HCT116 (cell line): ENCODE data around the gene RGMB. TPM values are rescaled to one million over a fixed set of nuclear protein-coding genes. Genes with fewer than 3 reads are reported as not detected.

Experiments used
- ATAC-seq: fragments of 200-7000 bp; cut with Tn5 transposase; 2 replicates; pipeline ENCODE4 v1.9.1; 2020; ENCODE audit warnings: mild to moderate bottlenecking, moderate library complexity
- BruUV-seq: library from RNA; stranded (reverse); fragments of 400-500 nt; replicated peaks from 2 replicates; lab custom pipeline; 2021; lab: Mats Ljungman, UMichigan
- CTCF ChIA-PET: fragments of 300-600 bp; sonication (Branson Sonifier 250); formaldehyde crosslinking; loops from one replicate; lab custom pipeline; 2021; ENCODE audit warnings: antibody characterized with exemption; lab: Charles Lee
- POLR2A ChIA-PET: fragments of 300-600, 350-600 bp; sonication (Branson Sonifier 250); formaldehyde crosslinking; loops from one replicate; lab custom pipeline; 2021; ENCODE audit warnings: antibody characterized with exemption; lab: Charles Lee
- RAD21 ChIA-PET, 2 experiments: fragments of 300-600 bp; sonication (Branson Sonifier 250); formaldehyde crosslinking; loops; one replicate each; lab custom pipeline; 2023; ENCODE audit warnings: low total read pairs in 2 of 2; ENCODE audit not compliant: uncharacterized antibody in 2 of 2, unreplicated experiment in 2 of 2, low non-redundant PET in 1 of 2; lab: Charles Lee
- DNase-seq: peaks from one replicate; pipeline ENCODE4 v3.0.0-alpha.2; 2010; ENCODE audit warnings: low read depth, low spot score
- H2AFZ ChIP-seq: fragments of 200-600 bp; shearing (Covaris generic), sonication (generic); 2 replicates; pipeline ENCODE4 v1.6.1; 2017; ENCODE audit warnings: low read depth, mixed run types, mixed read lengths, antibody characterized with exemption, low read length; ENCODE audit not compliant: poor library complexity, severe bottlenecking
- H3K27ac ChIP-seq: 2 replicates; pipeline ENCODE4 v1.5.1; 2012; ENCODE audit warnings: low read depth, low read length
- H3K27me3 ChIP-seq: fragments of 200-600 bp; sonication (generic); 2 replicates; pipeline ENCODE4 v1.6.1; 2016; ENCODE audit warnings: mixed run types, low read length, mixed read lengths; ENCODE audit not compliant: insufficient read depth
- H3K36me3 ChIP-seq, 2 experiments: fragments of 200-500 bp in 1 of 2; fragments of 200-600 bp in 1 of 2; sonication (Bioruptor generic) in 1 of 2; sonication (generic) in 1 of 2; 2 replicates each; pipeline versions ENCODE4 v1.5.1 to v1.6.1; 2014 to 2016; ENCODE audit warnings: low read length in 2 of 2, inconsistent platforms in 1 of 2, mixed read lengths in 1 of 2, mixed run types in 1 of 2; ENCODE audit not compliant: insufficient read depth in 2 of 2, control insufficient read depth in 1 of 2
- H3K4me1 ChIP-seq, 2 experiments: fragments of 200-600 bp in 1 of 2; sonication (generic) in 1 of 2; 2 replicates each; pipeline versions ENCODE4 v1.5.1 to v1.6.1; 2012 to 2017; ENCODE audit warnings: low read length in 2 of 2, inconsistent platforms in 1 of 2, mild to moderate bottlenecking in 1 of 2, mixed read lengths in 1 of 2, mixed run types in 1 of 2, moderate library complexity in 1 of 2; ENCODE audit not compliant: insufficient read depth in 2 of 2, control insufficient read depth in 1 of 2
- H3K4me2 ChIP-seq: fragments of 200-600 bp; sonication (generic); 2 replicates; pipeline ENCODE4 v1.6.1; 2017; ENCODE audit warnings: mixed run types, low read length, mixed read lengths
- H3K4me3 ChIP-seq, 2 experiments: fragments of 200-600 bp in 1 of 2; sonication (generic) in 1 of 2; replicated peaks in 1 of 2; 2 replicates each; pipeline ENCODE4 v1.5.1; 2011 to 2016; ENCODE audit warnings: low read length in 2 of 2, control low read depth in 1 of 2, low read depth in 1 of 2, mild to moderate bottlenecking in 1 of 2, mixed read lengths in 1 of 2, mixed run types in 1 of 2
- H3K79me2 ChIP-seq: fragments of 200-600 bp; sonication (generic); 2 replicates; pipeline ENCODE4 v1.6.1; 2017; ENCODE audit warnings: mild to moderate bottlenecking, mixed run types, low read length, moderate library complexity, mixed read lengths; ENCODE audit not compliant: insufficient read depth
- H3K9ac ChIP-seq: fragments of 200-600 bp; sonication (generic); 2 replicates; pipeline ENCODE4 v1.6.1; 2016; ENCODE audit warnings: low read length, mixed read lengths
- H3K9me2 ChIP-seq: fragments of 200-600 bp; sonication (generic), shearing (Covaris generic); 2 replicates; pipeline ENCODE4 v1.6.1; 2017; ENCODE audit warnings: mixed run types, mild to moderate bottlenecking, moderate library complexity; ENCODE audit not compliant: insufficient read depth
- H3K9me3 ChIP-seq, 2 experiments: fragments of 200-500 bp in 1 of 2; fragments of 200-600 bp in 1 of 2; sonication (Bioruptor generic) in 1 of 2; sonication (generic) in 1 of 2; 2 replicates each; pipeline ENCODE4 v1.6.1; 2014 to 2017; ENCODE audit warnings: low read length in 2 of 2, mixed read lengths in 2 of 2, inconsistent platforms in 1 of 2, low read depth in 1 of 2, mild to moderate bottlenecking in 1 of 2, mixed run types in 1 of 2, moderate library complexity in 1 of 2; ENCODE audit not compliant: control insufficient read depth in 1 of 2, insufficient read depth in 1 of 2
- H4K20me1 ChIP-seq: fragments of 200-600 bp; sonication (generic), shearing (Covaris generic); 2 replicates; pipeline ENCODE4 v1.6.1; 2017; ENCODE audit warnings: mixed run types, mild to moderate bottlenecking, moderate library complexity; ENCODE audit not compliant: insufficient read depth
- ATF3 ChIP-seq: IDR thresholded peaks from 2 replicates; pipeline ENCODE4 v1.6.1; 2012
- CEBPB ChIP-seq: IDR thresholded peaks from 2 replicates; pipeline ENCODE4 v1.6.1; 2012; ENCODE audit warnings: low read depth
- ELF1 ChIP-seq: IDR thresholded peaks from 2 replicates; pipeline ENCODE4 v1.6.1; 2012; ENCODE audit warnings: low read depth, borderline replicate concordance
- EZH2phosphoT487 ChIP-seq: fragments of 200-600 bp; IDR thresholded peaks from 2 replicates; pipeline ENCODE4 v1.6.1; 2018; ENCODE audit warnings: antibody characterized with exemption, borderline replicate concordance
- JUND ChIP-seq: IDR thresholded peaks from 2 replicates; pipeline ENCODE4 v1.6.1; 2012
- MAX ChIP-seq: IDR thresholded peaks from 2 replicates; pipeline ENCODE4 v1.6.1; 2012
- POLR2A ChIP-seq: IDR thresholded peaks from 2 replicates; pipeline ENCODE4 v1.7.0; 2011; ENCODE audit warnings: borderline replicate concordance; ENCODE audit not compliant: insufficient read depth, insufficient read length; ENCODE audit errors: extremely low read depth
- POLR2AphosphoS5 ChIP-seq: IDR thresholded peaks from 2 replicates; pipeline ENCODE4 v1.6.1; 2011; ENCODE audit warnings: mild to moderate bottlenecking, low read depth, low read length, moderate library complexity
- RAD21 ChIP-seq: IDR thresholded peaks from 2 replicates; pipeline ENCODE4 v1.6.1; 2012; ENCODE audit warnings: low read depth, mild to moderate bottlenecking
- SIN3A ChIP-seq: IDR thresholded peaks from 2 replicates; pipeline ENCODE4 v1.6.1; 2012; ENCODE audit warnings: low read depth
- SRF ChIP-seq: IDR thresholded peaks from 2 replicates; pipeline ENCODE4 v1.6.1; 2012; ENCODE audit warnings: low read depth
- YY1 ChIP-seq: IDR thresholded peaks from 2 replicates; pipeline ENCODE4 v1.6.1; 2011; ENCODE audit warnings: low read length, low read depth, moderate library complexity, mild to moderate bottlenecking; ENCODE audit not compliant: insufficient replicate concordance; ENCODE audit errors: extremely low read depth
- ZBTB33 ChIP-seq: IDR thresholded peaks from 2 replicates; pipeline ENCODE4 v1.6.1; 2011; ENCODE audit warnings: mild to moderate bottlenecking, low read length, moderate library complexity; ENCODE audit not compliant: insufficient replicate concordance; ENCODE audit errors: extremely low read depth
- intact Hi-C: fragments of 100-400 bp; cut with micrococcal nuclease; formaldehyde crosslinking; loops from 2 replicates; pipeline ENCODE4 v1.10.0; 2022
- total RNA-seq: library from RNA; stranded (reverse); gene quantifications from one replicate; pipeline ENCODE4 v1.2.1, GENCODE V29; 2021; ENCODE audit not compliant: unreplicated experiment

RGMB gene
- total RNA-seq, 1 experiment from 2014 or later, result 18.3 TPM

- no peak overlapping the region for H3K4me3 ChIP-seq
- no peaks in the 10 kb centered on the region for H3K36me3 ChIP-seq
- CTCF ChIA-PET, result no interaction called here
- DNase-seq, result no peak
- H3K9ac ChIP-seq, result no peak overlapping the region
- intact Hi-C loops, result no loop called here
- H3K4me2 ChIP-seq, result no peak overlapping the region
- no peaks in the 10 kb centered on the region for H3K9me2 ChIP-seq
- RAD21 ChIA-PET, result no interaction called here
- H4K20me1 ChIP-seq, result no peaks in the 10 kb centered on the region
- no peaks in the 10 kb centered on the region for H3K79me2 ChIP-seq
- H2AFZ ChIP-seq, result no peak overlapping the region
- no peak for ATAC-seq
- TF ChIP-seq CEBPB (no peak), POLR2AphosphoS5 (no peak)
- no peaks in the 10 kb centered on the region for H3K27me3 ChIP-seq
- BruUV-seq, result no TSS peak
- no peaks in the 10 kb centered on the region for H3K9me3 ChIP-seq
- H3K27ac ChIP-seq, result no peak overlapping the region
- POLR2A ChIA-PET, result no interaction called here
- peaks cover 0 to under 1% of the 10 kb centered on the region in 2 experiments; a peak in 1 of 4 replicates for H3K4me1 ChIP-seq
Observed at GRCh38 chr5:98763001-98763630, 10.3 kb upstream of the RGMB start.

GRCh38 chr5:98765815-98766214 is 7.6 kb upstream of the RGMB start:
- ATAC-seq, result no peak
- ChIA-PET RAD21 (no interaction called here), POLR2A (no interaction called here), CTCF (no interaction called here)
- no peak overlapping the region for H3K27ac ChIP-seq
- no peak overlapping the region for H3K4me2 ChIP-seq
- H3K9me3 ChIP-seq, result no peaks in the 10 kb centered on the region
- DNase-seq, result no peak
- H3K36me3 ChIP-seq, result no peaks in the 10 kb centered on the region
- no peak for TF ChIP-seq EZH2phosphoT487
- no peak for TF ChIP-seq SRF
- TF ChIP-seq POLR2AphosphoS5, result no peak
- no peak for TF ChIP-seq ZBTB33
- TF ChIP-seq RAD21, result no peak
- no peak for TF ChIP-seq MAX
- TF ChIP-seq SIN3A, result no peak
- no peak for TF ChIP-seq JUND
- no peak for TF ChIP-seq ATF3
- no peak for TF ChIP-seq YY1
- no peak for TF ChIP-seq ELF1
- TF ChIP-seq POLR2A, result no peak
- H3K79me2 ChIP-seq, result no peaks in the 10 kb centered on the region
- H3K4me3 ChIP-seq, result no peak overlapping the region
- no peaks in the 10 kb centered on the region for H3K9me2 ChIP-seq
- no peak overlapping the region for H2AFZ ChIP-seq
- peaks cover 0 to 25% of the 10 kb centered on the region in 2 experiments; a peak in 2 of 4 replicates for H3K4me1 ChIP-seq
- peaks cover 6% of the 10 kb centered on the region; the same call in 1 of the 2 replicates for H3K27me3 ChIP-seq
- no peak overlapping the region for H3K9ac ChIP-seq
- no peaks in the 10 kb centered on the region for H4K20me1 ChIP-seq
- intact Hi-C loops, result no loop called here
- BruUV-seq, result no TSS peak
